Activated T-helper 2 cell treated with anti-CD3 and anti-CD28 coated beads, Interferon-gamma antibody, Interleukin-2, Interleukin-4, amounts not matched to agents 10 μg/mL and 5 μg/mL and 100 μg/mL, durations not matched to agents 14 hours and 24 hours and 36 hours (primary cell): ENCODE results near the gene ZNF462. TPM values are rescaled to one million over a fixed set of nuclear protein-coding genes. Genes with fewer than 3 reads are reported as not detected.
"Not testable (repeated sequence)": the region's sequence is repeated elsewhere in the genome, so short reads cannot be mapped to it uniquely, and the experiment has no call there.

Experiments used
- DNase-seq: peaks from one replicate; pipeline ENCODE4 v3.0.0; 2021; ENCODE audit warnings: low spot score
- H3K27ac Mint-ChIP-seq: one replicate; pipeline ENCODE4 v1.8.0; 2021; ENCODE audit warnings: mixed read lengths
- H3K27me3 Mint-ChIP-seq: one replicate; pipeline ENCODE4 v1.8.0; 2021; ENCODE audit warnings: low read depth, mixed read lengths
- H3K36me3 Mint-ChIP-seq: one replicate; pipeline ENCODE4 v1.8.0; 2021; ENCODE audit warnings: low read depth, mixed read lengths
- H3K4me1 Mint-ChIP-seq: one replicate; pipeline ENCODE4 v1.8.0; 2021; ENCODE audit warnings: low read depth, mixed read lengths
- H3K4me3 Mint-ChIP-seq: one replicate; pipeline ENCODE4 v1.8.0; 2021; ENCODE audit warnings: low read depth, mild to moderate bottlenecking, moderate library complexity, mixed read lengths
- H3K9me3 Mint-ChIP-seq: one replicate; pipeline ENCODE4 v1.8.0; 2021; ENCODE audit warnings: mixed read lengths
- intact Hi-C: fragments of 100-400 bp; cut with micrococcal nuclease; formaldehyde crosslinking; loops from one replicate; pipeline ENCODE4 v1.15.1; 2023
- total RNA-seq: library from RNA; stranded (reverse); gene quantifications from 2 replicates; pipeline ENCODE4 v1.2.3, GENCODE V29; 2022

Gene ZNF462
- total RNA-seq, 1 donor from 2014 or later: 0.09 TPM

DNA sequence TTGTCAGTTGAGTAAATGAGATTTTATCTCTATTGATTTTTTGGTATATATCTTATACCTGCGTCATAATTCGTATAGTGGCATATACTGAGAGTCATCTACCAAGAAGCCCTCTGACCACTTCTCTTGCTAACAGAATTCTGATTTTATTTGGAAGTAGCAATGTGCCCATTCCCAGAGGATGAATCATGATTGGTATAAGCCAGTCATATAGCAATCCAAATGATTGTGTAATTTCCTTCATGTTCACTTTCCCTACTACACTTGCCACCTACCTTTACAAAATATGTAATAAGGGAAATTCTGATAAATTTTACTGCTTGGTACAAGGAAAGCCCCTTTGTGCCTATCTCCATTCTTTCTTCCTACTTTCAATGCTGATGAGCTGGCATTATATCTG lies 16.1 kb upstream of the ZNF462 start:
- intact Hi-C loops: no loop called here
- Mint-ChIP-seq H3K9me3 (no peaks in the 10 kb centered on the region), H3K4me1 (no peaks in the 10 kb centered on the region), H3K36me3 (no peaks in the 10 kb centered on the region), H3K4me3 (no peak overlapping the region), H3K27me3 (no peaks in the 10 kb centered on the region), H3K27ac (no peak overlapping the region)
- DNase-seq: no peak

- H3K4me1 Mint-ChIP-seq, H3K4me3 Mint-ChIP-seq, H3K36me3 Mint-ChIP-seq, DNase-seq, H3K9me3 Mint-ChIP-seq, intact Hi-C loops, H3K27ac Mint-ChIP-seq, H3K27me3 Mint-ChIP-seq: not testable (repeated sequence)
Observed at GRCh38 chr9:106851640-106852039, 11.3 kb upstream of the ZNF462 start.

GRCh38 chr9:106857811-106858470 lies 5.0 kb upstream of the ZNF462 start:
- DNase-seq: no peak
- H3K27me3 Mint-ChIP-seq: peaks cover 43% of the 10 kb centered on the region
- peaks cover 5% of the 10 kb centered on the region for H3K4me1 Mint-ChIP-seq
- no peaks in the 10 kb centered on the region for H3K9me3 Mint-ChIP-seq
- H3K4me3 Mint-ChIP-seq: no peak overlapping the region
- intact Hi-C loops: no loop called here
- H3K36me3 Mint-ChIP-seq: no peaks in the 10 kb centered on the region
- H3K27ac Mint-ChIP-seq: no peak overlapping the region

DNA sequence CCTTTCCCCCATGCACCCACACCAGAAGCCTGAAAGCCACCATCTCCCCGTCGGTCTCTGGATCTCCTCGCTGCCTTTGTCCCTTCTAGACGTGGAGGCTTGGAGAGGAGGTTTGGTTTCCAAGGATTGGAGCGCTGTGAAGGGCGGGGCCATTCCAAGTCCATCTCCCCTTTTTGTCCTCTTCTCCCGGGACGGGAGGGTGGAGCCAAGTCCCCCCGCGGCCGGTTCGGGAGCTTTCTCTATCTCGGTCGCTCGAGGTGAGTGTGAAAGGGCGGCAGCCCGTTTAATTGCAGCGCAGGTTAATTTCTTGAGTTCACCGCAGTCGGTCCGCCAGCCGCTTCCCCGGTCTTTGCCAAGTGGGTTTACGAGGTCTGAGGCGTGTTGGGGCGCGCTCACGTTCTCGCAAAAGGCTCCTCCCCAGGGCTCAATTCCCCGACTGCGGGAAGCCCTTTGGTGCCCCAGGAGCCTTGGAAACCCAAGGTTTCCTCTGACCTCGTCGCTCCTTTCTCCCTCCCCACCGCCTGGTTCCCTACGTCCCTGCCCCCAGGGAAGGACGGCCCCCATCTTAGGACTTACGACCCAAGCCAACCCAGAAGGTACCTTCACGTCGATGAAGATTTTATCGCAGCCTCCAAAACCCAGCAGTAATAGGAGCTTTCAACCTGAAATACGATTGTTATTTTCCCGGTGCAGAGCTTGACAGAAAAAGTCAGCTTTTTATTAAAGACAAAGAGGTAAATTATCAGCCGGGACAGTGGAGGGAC lies 2.8 kb upstream of the ZNF462 start:
- H3K36me3 Mint-ChIP-seq: no peaks in the 10 kb centered on the region
- H3K4me3 Mint-ChIP-seq: no peak overlapping the region
- peaks cover 5% of the 10 kb centered on the region for H3K4me1 Mint-ChIP-seq
- no peaks in the 10 kb centered on the region for H3K9me3 Mint-ChIP-seq
- peaks cover 60% of the 10 kb centered on the region for H3K27me3 Mint-ChIP-seq
- no peak for DNase-seq
- H3K27ac Mint-ChIP-seq: no peak overlapping the region
- intact Hi-C loops: no loop called here

- H3K27me3 Mint-ChIP-seq: peaks cover 65% of the 10 kb centered on the region
- intact Hi-C loops: no loop called here
- no peak for DNase-seq
- H3K4me3 Mint-ChIP-seq: no peak overlapping the region
- peaks cover 5% of the 10 kb centered on the region for H3K4me1 Mint-ChIP-seq
- H3K36me3 Mint-ChIP-seq: no peaks in the 10 kb centered on the region
- no peaks in the 10 kb centered on the region for H3K9me3 Mint-ChIP-seq
- no peak overlapping the region for H3K27ac Mint-ChIP-seq
Observed at GRCh38 chr9:106860721-106861639, 2.0 kb upstream of the ZNF462 start.

DNA sequence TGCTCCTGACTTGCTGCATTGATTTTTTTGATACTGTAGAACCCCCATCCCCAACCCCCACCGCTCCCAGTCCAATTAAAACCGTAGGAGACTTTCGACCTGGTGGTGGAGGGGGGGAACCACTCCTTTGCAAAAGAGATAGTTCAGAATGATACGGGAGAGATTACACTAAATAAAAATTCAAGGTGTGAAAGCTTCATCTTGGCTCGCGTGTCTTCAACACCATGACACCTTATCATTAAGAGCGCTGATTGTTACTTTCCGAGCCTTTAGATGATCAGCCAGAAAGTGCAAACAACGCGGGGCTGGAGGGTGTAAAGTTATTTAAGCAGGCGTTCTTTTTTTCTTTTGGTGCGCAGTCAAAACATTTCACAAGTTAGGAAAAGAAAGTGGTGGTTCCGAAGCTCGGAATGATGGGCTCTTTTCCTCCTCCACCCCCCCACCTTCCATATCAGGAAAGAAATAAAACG lies 1.3 kb upstream of the ZNF462 start:
- Mint-ChIP-seq H3K27me3 (peaks cover 65% of the 10 kb centered on the region), H3K4me3 (no peak overlapping the region), H3K4me1 (peaks cover 5% of the 10 kb centered on the region), H3K9me3 (no peaks in the 10 kb centered on the region), H3K27ac (no peak overlapping the region), H3K36me3 (no peaks in the 10 kb centered on the region)
- intact Hi-C loops: no loop called here
- DNase-seq: no peak

GRCh38 chr9:106862110-106862820 lies 701 bp upstream of the ZNF462 start:
- H3K27ac Mint-ChIP-seq: no peak overlapping the region
- intact Hi-C loops: no loop called here
- no peaks in the 10 kb centered on the region for H3K36me3 Mint-ChIP-seq
- H3K9me3 Mint-ChIP-seq: no peaks in the 10 kb centered on the region
- H3K4me3 Mint-ChIP-seq: no peak overlapping the region
- no peak for DNase-seq
- H3K4me1 Mint-ChIP-seq: peaks cover 5% of the 10 kb centered on the region
- peaks cover 65% of the 10 kb centered on the region for H3K27me3 Mint-ChIP-seq

- Mint-ChIP-seq H3K36me3 (no peaks in the 10 kb centered on the region), H3K4me3 (no peak overlapping the region), H3K9me3 (no peaks in the 10 kb centered on the region), H3K27me3 (peaks cover 53% of the 10 kb centered on the region), H3K27ac (no peak overlapping the region), H3K4me1 (peaks cover 5% of the 10 kb centered on the region)
- intact Hi-C loops: no loop called here
- DNase-seq: no peak
Observed at GRCh38 chr9:106864373-106865143, 1.6 kb downstream of the ZNF462 start.

- no peaks in the 10 kb centered on the region for H3K36me3 Mint-ChIP-seq
- H3K27me3 Mint-ChIP-seq: peaks cover 37% of the 10 kb centered on the region
- H3K9me3 Mint-ChIP-seq: no peaks in the 10 kb centered on the region
- H3K4me3 Mint-ChIP-seq: no peak overlapping the region
- H3K4me1 Mint-ChIP-seq: peaks cover 4% of the 10 kb centered on the region
- intact Hi-C loops: no loop called here
- no peak overlapping the region for H3K27ac Mint-ChIP-seq
- no peak for DNase-seq
Observed at GRCh38 chr9:106866243-106866642, 3.3 kb downstream of the ZNF462 start.

DNA sequence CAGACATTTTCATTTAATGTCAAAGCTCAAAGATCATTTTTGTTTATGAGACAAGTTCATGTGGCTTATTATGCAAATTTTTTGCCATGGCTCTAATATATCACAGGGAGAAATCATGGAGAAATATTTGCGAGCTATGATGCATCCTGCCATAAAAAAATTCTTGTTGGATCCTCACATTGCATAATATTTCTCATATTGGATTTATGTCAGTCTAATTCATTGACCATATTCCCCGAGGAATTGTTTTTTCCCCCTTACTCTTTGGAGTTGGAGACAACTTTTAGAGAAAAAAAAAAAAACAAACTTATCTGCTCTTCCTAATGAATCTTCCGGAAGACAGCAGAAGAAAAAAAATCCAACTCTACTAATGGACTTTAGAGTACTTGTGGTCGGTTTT lies 4.3 kb downstream of the ZNF462 start:
- no peaks in the 10 kb centered on the region for H3K9me3 Mint-ChIP-seq
- peaks cover 4% of the 10 kb centered on the region for H3K4me1 Mint-ChIP-seq
- H3K27me3 Mint-ChIP-seq: peaks cover 28% of the 10 kb centered on the region
- DNase-seq: no peak
- intact Hi-C loops: no loop called here
- no peaks in the 10 kb centered on the region for H3K36me3 Mint-ChIP-seq
- no peak overlapping the region for H3K27ac Mint-ChIP-seq
- no peak overlapping the region for H3K4me3 Mint-ChIP-seq

- Mint-ChIP-seq H3K27me3 (peaks cover 21% of the 10 kb centered on the region), H3K4me1 (no peaks in the 10 kb centered on the region), H3K36me3 (no peaks in the 10 kb centered on the region), H3K27ac (no peak overlapping the region), H3K4me3 (no peak overlapping the region), H3K9me3 (no peaks in the 10 kb centered on the region)
- no peak for DNase-seq
- intact Hi-C loops: no loop called here
Observed at GRCh38 chr9:106868087-106868486, 5.1 kb downstream of the ZNF462 start.

DNA sequence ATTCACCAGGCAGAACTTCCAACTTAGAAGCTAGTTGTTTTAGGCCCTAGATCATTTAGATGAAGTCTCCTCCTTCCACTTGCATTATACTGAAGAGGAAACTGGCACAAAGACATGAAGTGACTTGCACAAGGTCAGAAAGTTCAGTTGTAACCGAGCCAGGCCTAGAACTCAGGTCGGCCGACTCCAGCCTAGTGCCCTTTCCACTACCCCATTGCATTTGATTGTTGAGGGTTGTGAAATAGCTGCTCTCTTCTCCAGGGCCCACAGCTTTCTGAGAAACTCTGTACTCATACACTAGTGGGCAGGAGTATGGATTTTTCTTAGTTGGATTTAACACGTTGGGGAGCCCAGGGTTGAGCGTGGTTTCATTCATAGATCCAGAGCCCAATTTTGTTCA lies 5.6 kb downstream of the ZNF462 start:
- Mint-ChIP-seq H3K36me3 (no peaks in the 10 kb centered on the region), H3K9me3 (no peaks in the 10 kb centered on the region), H3K4me1 (no peaks in the 10 kb centered on the region), H3K27ac (no peak overlapping the region), H3K27me3 (peaks cover 16% of the 10 kb centered on the region), H3K4me3 (no peak overlapping the region)
- no peak for DNase-seq
- intact Hi-C loops: no loop called here
